Measurements from ENCODE around the gene STX19.
A peak's percentile ranks its signal among the peaks of the same experiment; 100 is the strongest.

The STX19 gene

GRCh38 chr3:94008253-94008652, 20.1 kb downstream of the STX19 start:
- Histone ChIP-seq H3K9me3 (replicated peaks in 1 of 2; ENCODE audit: control insufficient read depth in 2 of 2, insufficient read depth in 1 of 2, low read depth in 1 of 2, low read length in 2 of 2) (no peaks in the 10 kb centered on the region), H3K27me3 (ENCODE audit: control insufficient read depth in 3 of 3, insufficient read depth in 3 of 3, low read depth in 1 of 3, low read length in 3 of 3) (no peaks in the 10 kb centered on the region), H4K91ac (ENCODE audit: low read depth, low read length, poor library complexity) (no peak overlapping the region), H3K4me3 (ENCODE audit: low read length in 2 of 2) (no peak overlapping the region), H2BK5ac (ENCODE audit: low read length) (no peak overlapping the region), H4K8ac (ENCODE audit: low read depth, low read length) (no peak overlapping the region), H2BK120ac (ENCODE audit: low read depth, low read length) (no peak overlapping the region), H3K4me2 (ENCODE audit: insufficient read depth, low read length, poor library complexity, severe bottlenecking) (no peak overlapping the region), H2BK15ac (ENCODE audit: low read length) (no peak overlapping the region), H3K79me1 (ENCODE audit: low read depth, low read length) (no peaks in the 10 kb centered on the region), H3K36me3 (replicated peaks in 1 of 2; ENCODE audit: control insufficient read depth in 2 of 2, insufficient read depth in 2 of 2, low read length in 2 of 2) (peaks cover 0 to 38% of the 10 kb centered on the region in 2 donors), H2AFZ (ENCODE audit: low read length) (no peak overlapping the region), H3K23ac (ENCODE audit: low read depth, low read length, poor library complexity) (no peak overlapping the region), H2AK5ac (ENCODE audit: low read depth, low read length) (no peak overlapping the region), H3K9ac (ENCODE audit: low read depth, low read length, poor library complexity) (no peak overlapping the region), H3K18ac (ENCODE audit: low read length) (no peak overlapping the region), H3K4me1 (ENCODE audit: control insufficient read depth in 2 of 2, insufficient read depth in 1 of 2, low read depth in 1 of 2, low read length in 2 of 2) (no peaks in the 10 kb centered on the region), H2BK12ac (ENCODE audit: low read length) (no peak overlapping the region), H3K4ac (ENCODE audit: low read length) (no peak overlapping the region), H3K14ac (ENCODE audit: low read length) (no peak overlapping the region), H3K27ac (replicated peaks; ENCODE audit: low read length) (no peak overlapping the region)
- no CpG with 5 or more reads among the region's 2 CpGs for WGBS, 2 donors (ENCODE audit: extremely low coverage in 2 of 2, insufficient read length in 2 of 2, insufficient replicate concordance in 1 of 2)
- DNase-seq (ENCODE audit: low spot score): no peak

GRCh38 chr3:94004301-94004910, 24.0 kb downstream of the STX19 start:
- no peak overlapping the region for H2AK5ac ChIP-seq (ENCODE audit: low read depth, low read length)
- no peak overlapping the region for H3K4me2 ChIP-seq (ENCODE audit: insufficient read depth, low read length, poor library complexity, severe bottlenecking)
- H4K91ac ChIP-seq (ENCODE audit: low read depth, low read length, poor library complexity): no peak overlapping the region
- no peaks in the 10 kb centered on the region for H3K27me3 ChIP-seq (ENCODE audit: control insufficient read depth in 3 of 3, insufficient read depth in 3 of 3, low read depth in 1 of 3, low read length in 3 of 3)
- H2BK120ac ChIP-seq (ENCODE audit: low read depth, low read length): no peak overlapping the region
- H3K4ac ChIP-seq (ENCODE audit: low read length): no peak overlapping the region
- no peak overlapping the region for H4K8ac ChIP-seq (ENCODE audit: low read depth, low read length)
- H2BK15ac ChIP-seq (ENCODE audit: low read length): no peak overlapping the region
- H2AFZ ChIP-seq (ENCODE audit: low read length): peak overlapping the region; percentile 16
- H3K23ac ChIP-seq (ENCODE audit: low read depth, low read length, poor library complexity): no peak overlapping the region
- no peak overlapping the region for H3K14ac ChIP-seq (ENCODE audit: low read length)
- no peaks in the 10 kb centered on the region for H3K79me1 ChIP-seq (ENCODE audit: low read depth, low read length)
- no peak overlapping the region for H3K4me3 ChIP-seq (ENCODE audit: low read length in 2 of 2)
- H3K4me1 ChIP-seq (ENCODE audit: control insufficient read depth in 2 of 2, insufficient read depth in 1 of 2, low read depth in 1 of 2, low read length in 2 of 2): no peaks in the 10 kb centered on the region
- H3K18ac ChIP-seq (ENCODE audit: low read length): no peak overlapping the region
- H3K36me3 ChIP-seq (replicated peaks in 1 of 2; ENCODE audit: control insufficient read depth in 2 of 2, insufficient read depth in 2 of 2, low read length in 2 of 2): peaks cover 2 to 32% of the 10 kb centered on the region in 2 donors
- WGBS, 2 donors (ENCODE audit: extremely low coverage in 2 of 2, insufficient read length in 2 of 2, insufficient replicate concordance in 1 of 2): no CpG with 5 or more reads among the region's 4 CpGs
- H2BK12ac ChIP-seq (ENCODE audit: low read length): no peak overlapping the region
- H3K9me3 ChIP-seq (replicated peaks in 1 of 2; ENCODE audit: control insufficient read depth in 2 of 2, insufficient read depth in 1 of 2, low read depth in 1 of 2, low read length in 2 of 2): no peaks in the 10 kb centered on the region
- no peak overlapping the region for H3K9ac ChIP-seq (ENCODE audit: low read depth, low read length, poor library complexity)
- DNase-seq (ENCODE audit: low spot score): no peak
- no peak overlapping the region for H3K27ac ChIP-seq (replicated peaks; ENCODE audit: low read length)
- H2BK5ac ChIP-seq (ENCODE audit: low read length): no peak overlapping the region

DNA sequence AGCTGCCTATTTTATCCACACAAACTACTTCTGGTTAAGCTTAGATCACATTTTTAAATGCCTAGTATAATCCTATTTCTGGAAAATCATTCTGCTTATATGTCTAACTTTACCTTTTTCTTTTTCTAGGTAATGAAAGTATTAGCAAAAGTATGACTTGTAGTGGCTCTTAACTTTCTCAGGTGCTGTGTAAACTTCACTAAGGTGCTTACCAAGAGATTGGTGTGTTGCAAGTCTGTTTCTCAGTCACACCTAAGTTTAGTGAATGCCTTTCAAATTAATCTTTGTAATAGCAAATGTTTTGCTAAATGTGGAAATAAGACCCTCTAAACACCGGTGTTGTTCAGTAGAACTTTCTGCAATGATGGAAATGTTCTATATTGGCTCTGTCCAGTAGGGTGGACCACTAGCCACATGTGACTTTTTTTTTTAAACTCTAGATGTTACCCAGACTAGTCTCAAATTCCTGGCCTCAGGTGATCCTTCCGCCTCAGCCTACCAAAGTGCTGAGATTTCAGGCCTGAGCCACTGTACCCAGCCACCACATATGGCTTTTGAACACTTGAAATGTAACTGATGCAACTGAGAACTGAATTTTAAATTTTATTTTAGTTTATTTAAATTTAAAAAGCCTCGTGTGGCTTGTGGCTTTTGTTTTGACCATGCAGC, 26.4 kb downstream of the STX19 start:
- Histone ChIP-seq H3K9me3 (replicated peaks in 1 of 2; ENCODE audit: control insufficient read depth in 2 of 2, insufficient read depth in 1 of 2, low read depth in 1 of 2, low read length in 2 of 2) (no peaks in the 10 kb centered on the region), H3K14ac (ENCODE audit: low read length) (no peak overlapping the region), H2BK12ac (ENCODE audit: low read length) (no peak overlapping the region), H2BK5ac (ENCODE audit: low read length) (no peak overlapping the region), H4K91ac (ENCODE audit: low read depth, low read length, poor library complexity) (no peak overlapping the region), H2AFZ (ENCODE audit: low read length) (no peak overlapping the region), H3K4ac (ENCODE audit: low read length) (no peak overlapping the region), H3K27ac (replicated peaks; ENCODE audit: low read length) (no peak overlapping the region), H3K9ac (ENCODE audit: low read depth, low read length, poor library complexity) (no peak overlapping the region), H3K4me1 (ENCODE audit: control insufficient read depth in 2 of 2, insufficient read depth in 1 of 2, low read depth in 1 of 2, low read length in 2 of 2) (no peaks in the 10 kb centered on the region), H3K4me3 (ENCODE audit: low read length in 2 of 2) (no peak overlapping the region), H2BK15ac (ENCODE audit: low read length) (no peak overlapping the region), H4K8ac (ENCODE audit: low read depth, low read length) (no peak overlapping the region), H3K23ac (ENCODE audit: low read depth, low read length, poor library complexity) (no peak overlapping the region), H2AK5ac (ENCODE audit: low read depth, low read length) (no peak overlapping the region), H3K18ac (ENCODE audit: low read length) (no peak overlapping the region), H2BK120ac (ENCODE audit: low read depth, low read length) (no peak overlapping the region), H3K36me3 (replicated peaks in 1 of 2; ENCODE audit: control insufficient read depth in 2 of 2, insufficient read depth in 2 of 2, low read length in 2 of 2) (peaks cover 2 to 30% of the 10 kb centered on the region in 2 donors), H3K79me1 (ENCODE audit: low read depth, low read length) (no peaks in the 10 kb centered on the region), H3K4me2 (ENCODE audit: insufficient read depth, low read length, poor library complexity, severe bottlenecking) (no peak overlapping the region), H3K27me3 (ENCODE audit: control insufficient read depth in 3 of 3, insufficient read depth in 3 of 3, low read depth in 1 of 3, low read length in 3 of 3) (no peaks in the 10 kb centered on the region)
- WGBS, 2 donors (ENCODE audit: extremely low coverage in 2 of 2, insufficient read length in 2 of 2, insufficient replicate concordance in 1 of 2): no CpG with 5 or more reads among the region's 3 CpGs
- DNase-seq (ENCODE audit: low spot score): no peak

GRCh38 chr3:94001191-94001590, 27.2 kb downstream of the STX19 start:
- no peak overlapping the region for H3K4me2 ChIP-seq (ENCODE audit: insufficient read depth, low read length, poor library complexity, severe bottlenecking)
- no CpG with 5 or more reads among the region's 1 CpG for WGBS, 2 donors (ENCODE audit: extremely low coverage in 2 of 2, insufficient read length in 2 of 2, insufficient replicate concordance in 1 of 2)
- no peak overlapping the region for H3K4ac ChIP-seq (ENCODE audit: low read length)
- no peak overlapping the region for H3K18ac ChIP-seq (ENCODE audit: low read length)
- peaks cover 2 to 30% of the 10 kb centered on the region in 2 donors for H3K36me3 ChIP-seq (replicated peaks in 1 of 2; ENCODE audit: control insufficient read depth in 2 of 2, insufficient read depth in 2 of 2, low read length in 2 of 2)
- no peaks in the 10 kb centered on the region for H3K79me1 ChIP-seq (ENCODE audit: low read depth, low read length)
- H2BK12ac ChIP-seq (ENCODE audit: low read length): no peak overlapping the region
- no peak overlapping the region for H4K8ac ChIP-seq (ENCODE audit: low read depth, low read length)
- H3K4me3 ChIP-seq (ENCODE audit: low read length in 2 of 2): no peak overlapping the region
- H3K23ac ChIP-seq (ENCODE audit: low read depth, low read length, poor library complexity): no peak overlapping the region
- H2BK5ac ChIP-seq (ENCODE audit: low read length): no peak overlapping the region
- no peak overlapping the region for H3K9ac ChIP-seq (ENCODE audit: low read depth, low read length, poor library complexity)
- H3K9me3 ChIP-seq (replicated peaks in 1 of 2; ENCODE audit: control insufficient read depth in 2 of 2, insufficient read depth in 1 of 2, low read depth in 1 of 2, low read length in 2 of 2): peaks cover 0 to 3% of the 10 kb centered on the region in 2 donors
- DNase-seq (ENCODE audit: low spot score): no peak
- H2BK15ac ChIP-seq (ENCODE audit: low read length): no peak overlapping the region
- no peaks in the 10 kb centered on the region for H3K27me3 ChIP-seq (ENCODE audit: control insufficient read depth in 3 of 3, insufficient read depth in 3 of 3, low read depth in 1 of 3, low read length in 3 of 3)
- H3K14ac ChIP-seq (ENCODE audit: low read length): no peak overlapping the region
- no peak overlapping the region for H3K27ac ChIP-seq (replicated peaks; ENCODE audit: low read length)
- no peak overlapping the region for H2AFZ ChIP-seq (ENCODE audit: low read length)
- no peak overlapping the region for H2BK120ac ChIP-seq (ENCODE audit: low read depth, low read length)
- no peaks in the 10 kb centered on the region for H3K4me1 ChIP-seq (ENCODE audit: control insufficient read depth in 2 of 2, insufficient read depth in 1 of 2, low read depth in 1 of 2, low read length in 2 of 2)
- H4K91ac ChIP-seq (ENCODE audit: low read depth, low read length, poor library complexity): no peak overlapping the region
- no peak overlapping the region for H2AK5ac ChIP-seq (ENCODE audit: low read depth, low read length)

Measured in neuronal stem cell (in vitro differentiated cells).